Endothelial cell of umbilical vein (primary cell): ENCODE data around the gene RNF112. TPM values are rescaled to one million over a fixed set of nuclear protein-coding genes. Genes with fewer than 3 reads are reported as not detected.

Experiments
- BruUV-seq: library from RNA; stranded (reverse); fragments of 400-500 nt; replicated peaks from 2 replicates; lab custom pipeline; 2021; lab: Mats Ljungman, UMichigan
- CTCF ChIA-PET: fragments of 300-600, 350-600 bp; sonication (Branson Sonifier 250); formaldehyde crosslinking; loops from one replicate; lab custom pipeline; 2021; ENCODE audit warnings: antibody characterized with exemption, inconsistent platforms; lab: Charles Lee
- POLR2A ChIA-PET: fragments of 300-600, 350-600 bp; sonication (Branson Sonifier 250); formaldehyde crosslinking; loops from one replicate; lab custom pipeline; 2021; ENCODE audit warnings: antibody characterized with exemption, inconsistent platforms; lab: Charles Lee
- DNase-seq: peaks from one replicate; pipeline ENCODE4 v3.0.0-alpha.2; 2011; ENCODE audit warnings: low read depth, low spot score
- FAIRE-seq: peaks from 2 replicates; lab custom pipeline; 2011; peaks lifted over from hg19 to GRCh38; lab: Jason Lieb, UNC
- H2AFZ ChIP-seq: 2 replicates; pipeline ENCODE4 v1.6.0; 2012; ENCODE audit warnings: low read depth, low read length, control low read depth, inconsistent platforms
- H3K27ac ChIP-seq: 2 replicates; pipeline ENCODE4 v1.5.1; 2011; ENCODE audit warnings: low read depth, mild to moderate bottlenecking, control low read depth, low read length, moderate library complexity; ENCODE audit not compliant: insufficient read depth
- H3K27me3 ChIP-seq, 2 experiments: 2 replicates each; pipeline versions ENCODE4 v1.6.0 to v1.6.1; 2011; ENCODE audit warnings: low read length in 2 of 2, mixed read lengths in 1 of 2; ENCODE audit not compliant: control insufficient read depth in 2 of 2, insufficient read depth in 2 of 2
- H3K36me3 ChIP-seq, 2 experiments: 2 replicates in 1 of 2; 3 replicates in 1 of 2; pipeline ENCODE4 v1.5.1; 2011; ENCODE audit warnings: low read length in 2 of 2, mild to moderate bottlenecking in 1 of 2, moderate library complexity in 1 of 2; ENCODE audit not compliant: control insufficient read depth in 2 of 2, insufficient read depth in 2 of 2; ENCODE audit errors: extremely low read depth in 1 of 2
- H3K4me1 ChIP-seq: 3 replicates; pipeline ENCODE4 v1.5.1; 2011; ENCODE audit warnings: mild to moderate bottlenecking, low read length; ENCODE audit not compliant: control insufficient read depth, insufficient read depth; ENCODE audit errors: extremely low read depth
- H3K4me2 ChIP-seq: 2 replicates; pipeline ENCODE4 v1.6.1; 2011; ENCODE audit warnings: low read length, control low read depth, mixed read lengths; ENCODE audit not compliant: insufficient read depth
- H3K4me3 ChIP-seq, 3 experiments: fragments of 200-600 bp in 1 of 3; sonication (generic), shearing (Covaris generic) in 1 of 3; replicated peaks in 1 of 3; 2 replicates each; pipeline ENCODE4 v1.5.1; 2011 to 2016; ENCODE audit warnings: control low read depth in 3 of 3, low read length in 3 of 3, mild to moderate bottlenecking in 2 of 3, inconsistent platforms in 1 of 3, low read depth in 1 of 3, moderate library complexity in 1 of 3; ENCODE audit not compliant: insufficient read depth in 1 of 3
- H3K79me2 ChIP-seq: 2 replicates; pipeline ENCODE4 v1.6.0; 2012; ENCODE audit warnings: low read length, inconsistent platforms; ENCODE audit not compliant: control insufficient read depth, insufficient read depth
- H3K9ac ChIP-seq: replicated peaks from 2 replicates; pipeline ENCODE3; 2011; ENCODE audit warnings: low read length, control low read depth; ENCODE audit not compliant: insufficient read depth; ENCODE audit errors: extremely low read depth
- H3K9me1 ChIP-seq: replicated peaks from 3 replicates; pipeline ENCODE4 v1.6.0; 2011; ENCODE audit warnings: mild to moderate bottlenecking, low read length; ENCODE audit not compliant: control insufficient read depth, insufficient read depth; ENCODE audit errors: extremely low read depth
- H3K9me3 ChIP-seq: replicated peaks from 2 replicates; pipeline ENCODE4 v1.5.1; 2012; ENCODE audit warnings: low read length, inconsistent platforms; ENCODE audit not compliant: control insufficient read depth, insufficient read depth
- H4K20me1 ChIP-seq: replicated peaks from 2 replicates; pipeline ENCODE3; 2011; ENCODE audit warnings: mild to moderate bottlenecking, low read length; ENCODE audit not compliant: control insufficient read depth, insufficient read depth; ENCODE audit errors: extremely low read depth
- CTCF ChIP-seq, 2 donors: IDR thresholded peaks; 1 replicate in 1 of 2; 2 replicates in 1 of 2; pipeline ENCODE4 v1.5.1; 2011; ENCODE audit warnings: low read length in 2 of 2, mild to moderate bottlenecking in 2 of 2, moderate library complexity in 2 of 2, control low read depth in 1 of 2, inconsistent platforms in 1 of 2, low read depth in 1 of 2; ENCODE audit not compliant: insufficient read depth in 1 of 2; ENCODE audit errors: extremely low read depth in 1 of 2
- EZH2 ChIP-seq: IDR thresholded peaks from 2 replicates; pipeline ENCODE4 v1.6.1; 2012; ENCODE audit warnings: borderline replicate concordance, low read depth, mild to moderate bottlenecking, moderate library complexity, low read length, inconsistent platforms; ENCODE audit not compliant: severe bottlenecking
- GATA2 ChIP-seq: IDR thresholded peaks from 2 replicates; pipeline ENCODE4 v1.7.0; 2011; ENCODE audit warnings: low read depth, mild to moderate bottlenecking, moderate library complexity, mixed read lengths, low read length; ENCODE audit not compliant: insufficient read length, insufficient read depth
- JUN ChIP-seq: IDR thresholded peaks from 2 replicates; pipeline ENCODE4 v1.6.1; 2011; ENCODE audit warnings: borderline replicate concordance, low read depth; ENCODE audit not compliant: insufficient read length, insufficient read depth
- MAX ChIP-seq: IDR thresholded peaks from 2 replicates; pipeline ENCODE4 v1.6.1; 2011; ENCODE audit not compliant: insufficient read depth, insufficient read length
- MYC ChIP-seq: IDR thresholded peaks from one replicate; pipeline ENCODE4 v1.6.1; 2011; ENCODE audit warnings: mild to moderate bottlenecking, low read depth, low read length
- POLR2AphosphoS5 ChIP-seq: IDR thresholded peaks from 2 replicates; pipeline ENCODE4 v1.6.1; 2012; ENCODE audit warnings: low read depth, mild to moderate bottlenecking, control low read depth, low read length, moderate library complexity; ENCODE audit not compliant: insufficient read depth
- dilution Hi-C: fragments of 300-500 bp; cut with MboI; formaldehyde crosslinking; loops from one replicate; pipeline ENCODE4 v1.15.0; 2019; ENCODE audit warnings: low sequenced_read_pairs; ENCODE audit not compliant: extremely low pct_ligation_motif_present
- intact Hi-C: fragments of 100-400 bp; cut with micrococcal nuclease; formaldehyde crosslinking; loops from one replicate; pipeline ENCODE4 v1.10.0; 2022
- polyA plus RNA-seq, 4 experiments: library from polyadenylated mRNA; depleted of rRNA in 3 of 4; stranded (reverse) in 3 of 4; unstranded in 1 of 4; fragments of >200 nt; gene quantifications; 2 replicates each; pipeline versions ENCODE4 v1.2.1 to v1.2.3, GENCODE V29; 2011 to 2012; ENCODE audit warnings: missing spikeins in 1 of 4
- total RNA-seq: library from RNA; stranded (reverse); gene quantifications from 2 replicates; pipeline ENCODE4 v1.2.3, GENCODE V29; 2021

The RNF112 gene
- total and polyA plus RNA-seq, 2 donors (not counting 3 experiments of a cell fraction or from before 2014, with no cell fraction given), result 0.06 to 0.11 TPM

- Histone ChIP-seq H3K4me2 (no peak overlapping the region), H3K27ac (no peak overlapping the region), H3K79me2 (no peaks in the 10 kb centered on the region), H3K9me3 (no peaks in the 10 kb centered on the region), H3K4me1 (peaks cover 2% of the 10 kb centered on the region), H3K36me3 (no peaks in the 10 kb centered on the region), H3K9me1 (no peaks in the 10 kb centered on the region), H3K4me3 (no peak overlapping the region), H4K20me1 (no peaks in the 10 kb centered on the region), H3K27me3 (no peaks in the 10 kb centered on the region), H3K9ac (no peak overlapping the region), H2AFZ (no peak overlapping the region)
- ChIA-PET CTCF (interaction anchor here (0.5 kb wide), 1 partner anchor 8 kb away, joined by 3 read pairs; no protein-coding TSS in a partner anchor), POLR2A (no interaction called here)
- no TSS peak for BruUV-seq
- DNase-seq (peak; percentile 37), FAIRE-seq (no peak)
- intact Hi-C loops (no loop called here), dilution Hi-C loops (no loop called here)
- TF ChIP-seq MAX (no peak), CTCF (IDR thresholded peaks at IDR 0.05; ENCODE audit: extremely low read depth in 1 of 2, insufficient read depth in 1 of 2, low read depth in 1 of 2, low read length in 2 of 2) (no peak), EZH2 (no peak)
Measured at GRCh38 chr17:19460700-19461099, 49.7 kb downstream of the RNF112 start.

- intact Hi-C loops (no loop called here), dilution Hi-C loops (no loop called here)
- no peak overlapping the region for H3K9ac ChIP-seq
- no peak overlapping the region for H3K4me2 ChIP-seq
- H3K27me3 ChIP-seq, result no peaks in the 10 kb centered on the region
- no peak for TF ChIP-seq POLR2AphosphoS5
- TF ChIP-seq MAX, result no peak
- no peak for TF ChIP-seq JUN
- no peak for TF ChIP-seq GATA2
- TF ChIP-seq MYC, result no peak
- no peak for TF ChIP-seq CTCF (IDR thresholded peaks at IDR 0.05; ENCODE audit: extremely low read depth in 1 of 2, insufficient read depth in 1 of 2, low read depth in 1 of 2, low read length in 2 of 2)
- no peak for TF ChIP-seq EZH2
- H3K9me1 ChIP-seq, result no peaks in the 10 kb centered on the region
- peaks cover 2% of the 10 kb centered on the region for H3K4me1 ChIP-seq
- POLR2A ChIA-PET, result no interaction called here
- no TSS peak for BruUV-seq
- H3K4me3 ChIP-seq, result no peak overlapping the region
- no peak overlapping the region for H2AFZ ChIP-seq
- H4K20me1 ChIP-seq, result no peaks in the 10 kb centered on the region
- FAIRE-seq (no peak), DNase-seq (no peak)
- no peaks in the 10 kb centered on the region for H3K9me3 ChIP-seq
- H3K36me3 ChIP-seq, result no peaks in the 10 kb centered on the region
- CTCF ChIA-PET, result interaction anchor here (1.2 to 2.7 kb wide), 2 partner anchors 9 to 98 kb away, joined by 4 to 7 read pairs; partner anchors contain the start of gene B9D1
- H3K79me2 ChIP-seq, result no peaks in the 10 kb centered on the region
- no peak overlapping the region for H3K27ac ChIP-seq
Measured at GRCh38 chr17:19461116-19461515, 50.1 kb downstream of the RNF112 start.
